CD4-positive, alpha-beta T cell treated with Interleukin-6 at 100 ng/mL for 8 hours (primary cell): ENCODE measurements around the gene GRWD1.
"Not testable (repeated sequence)": the region's sequence is repeated elsewhere in the genome, so short reads cannot be mapped to it uniquely, and the experiment has no call there.

Experiments used
- DNase-seq: peaks from one replicate; pipeline ENCODE4 v3.0.0-alpha.2; 2020; ENCODE audit warnings: mixed read lengths, low spot score

The GRWD1 gene

DNA sequence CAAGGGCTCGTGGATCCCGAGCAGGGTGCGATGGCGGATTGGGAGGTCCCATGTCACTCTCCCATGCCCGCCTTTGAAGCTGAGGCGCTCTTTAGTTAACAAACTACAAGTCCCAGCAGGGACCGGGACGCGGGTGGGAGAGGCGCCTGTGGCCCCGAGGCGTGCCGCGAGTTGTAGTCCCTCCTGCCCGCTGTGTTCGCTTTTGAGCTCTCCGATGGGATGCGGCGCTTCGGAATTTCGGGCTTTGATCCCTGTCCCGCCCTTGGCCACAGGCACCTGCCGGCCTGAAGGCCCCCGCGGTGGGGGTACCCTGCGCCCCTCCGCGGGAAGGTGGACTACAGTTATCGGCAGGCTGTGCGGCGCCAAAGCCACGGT lies 34.4 kb downstream of the GRWD1 start:
- DNase-seq, result peak; percentile 28

DNA sequence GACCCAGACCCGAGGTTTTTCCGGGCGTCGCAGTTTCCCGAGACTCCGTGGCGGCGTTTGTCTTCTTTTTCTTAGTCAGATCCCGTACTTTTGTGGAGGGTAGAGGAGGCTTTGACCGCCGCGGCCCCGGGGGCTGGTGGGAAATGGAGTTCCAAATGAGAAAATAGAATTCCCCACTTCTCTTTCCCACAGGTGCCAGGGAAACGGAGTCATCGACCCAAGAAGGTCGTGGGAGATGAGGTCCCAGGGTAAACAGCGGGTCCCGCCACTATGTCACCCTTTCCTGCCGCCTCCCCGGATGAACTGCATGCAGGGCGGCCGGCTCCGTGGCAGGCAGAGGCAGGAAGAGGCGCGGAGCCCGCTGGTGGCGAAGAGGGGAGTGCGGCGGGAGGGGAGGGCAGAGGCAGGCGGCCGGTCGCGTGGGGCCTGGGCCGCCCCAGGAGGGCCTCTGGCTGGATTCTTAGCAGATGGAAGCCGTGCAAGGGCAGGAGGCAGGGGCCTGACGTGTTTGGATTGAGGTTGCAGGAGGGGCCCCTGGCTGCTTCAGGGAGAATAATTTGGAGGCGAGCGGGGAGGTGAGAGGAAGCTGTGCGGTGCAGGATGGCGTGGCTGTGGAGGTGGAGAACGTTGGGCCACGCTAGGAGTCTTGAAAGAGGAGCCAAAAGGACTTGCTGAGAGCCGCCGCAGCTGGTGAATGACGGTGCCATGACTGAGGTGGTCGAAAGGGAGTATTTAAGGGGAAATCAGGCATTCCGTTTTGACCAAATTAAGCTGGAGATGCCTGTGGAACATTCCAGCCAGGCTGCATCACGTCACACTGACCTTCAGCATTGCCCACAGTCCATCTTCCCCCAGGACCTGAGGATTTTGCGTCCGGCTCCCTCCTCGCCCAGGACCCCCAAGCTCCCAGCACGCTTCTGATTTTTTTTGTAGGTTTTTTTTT lies 35.0 kb downstream of the GRWD1 start:
- peak; percentile 62 for DNase-seq

DNA sequence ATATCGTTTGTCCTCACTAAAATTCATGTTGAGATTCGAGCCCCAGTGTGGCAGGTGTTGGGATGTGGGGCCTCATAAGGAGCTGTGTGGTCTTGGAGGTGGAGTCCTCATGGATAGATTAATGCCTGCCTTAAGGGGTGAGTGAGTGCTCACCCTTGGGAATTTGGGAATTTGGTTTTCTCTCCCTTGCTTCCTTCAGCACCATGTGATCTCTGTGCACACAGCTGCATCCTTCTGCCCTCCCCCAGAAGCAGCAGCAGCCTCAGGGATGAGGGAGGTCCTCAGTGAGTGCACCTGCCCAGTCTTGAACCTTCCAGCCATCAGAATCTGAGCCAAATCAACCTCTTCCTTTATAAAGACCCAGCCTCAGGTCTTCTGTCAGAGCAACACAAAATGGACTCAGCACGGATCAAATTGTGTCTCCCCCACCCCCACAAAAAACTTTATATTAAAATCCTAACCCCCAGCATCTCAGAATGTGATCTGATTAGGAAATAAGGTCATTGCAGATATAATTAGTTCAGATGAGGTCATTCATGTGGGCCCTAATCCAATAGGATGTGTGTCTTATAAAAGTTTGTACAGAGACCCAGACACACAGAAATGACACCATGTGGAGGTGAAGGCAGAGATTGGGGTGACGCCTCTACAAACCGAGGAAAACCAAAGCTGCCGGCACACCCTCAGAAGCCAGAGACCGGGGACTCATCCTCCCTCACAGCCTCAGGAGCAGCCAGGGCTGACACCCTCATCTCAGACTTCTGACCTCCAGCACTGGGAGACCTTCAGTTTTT lies 36.3 kb downstream of the GRWD1 start:
- no peak for DNase-seq

DNA sequence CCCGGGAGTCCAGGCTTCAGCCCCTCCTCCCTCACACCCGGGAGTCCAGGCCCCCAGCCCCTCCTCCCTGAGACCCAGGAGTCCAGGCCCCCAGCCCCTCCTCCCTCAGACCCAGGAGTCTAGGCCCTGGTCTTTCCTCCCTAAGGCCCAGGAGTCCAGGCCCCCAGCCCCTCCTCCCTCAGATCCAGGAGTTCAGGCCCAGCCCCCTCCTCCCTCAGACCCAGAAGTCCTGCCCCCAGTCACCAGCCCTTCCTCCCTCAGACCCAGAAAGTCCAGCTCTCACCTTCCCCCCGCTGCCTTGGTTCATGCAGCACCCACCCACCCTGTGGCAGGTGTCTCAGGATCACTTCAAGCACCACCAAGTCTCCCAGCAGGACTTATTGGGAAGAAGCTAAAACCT lies 37.5 kb downstream of the GRWD1 start:
- DNase-seq, result no peak

DNA sequence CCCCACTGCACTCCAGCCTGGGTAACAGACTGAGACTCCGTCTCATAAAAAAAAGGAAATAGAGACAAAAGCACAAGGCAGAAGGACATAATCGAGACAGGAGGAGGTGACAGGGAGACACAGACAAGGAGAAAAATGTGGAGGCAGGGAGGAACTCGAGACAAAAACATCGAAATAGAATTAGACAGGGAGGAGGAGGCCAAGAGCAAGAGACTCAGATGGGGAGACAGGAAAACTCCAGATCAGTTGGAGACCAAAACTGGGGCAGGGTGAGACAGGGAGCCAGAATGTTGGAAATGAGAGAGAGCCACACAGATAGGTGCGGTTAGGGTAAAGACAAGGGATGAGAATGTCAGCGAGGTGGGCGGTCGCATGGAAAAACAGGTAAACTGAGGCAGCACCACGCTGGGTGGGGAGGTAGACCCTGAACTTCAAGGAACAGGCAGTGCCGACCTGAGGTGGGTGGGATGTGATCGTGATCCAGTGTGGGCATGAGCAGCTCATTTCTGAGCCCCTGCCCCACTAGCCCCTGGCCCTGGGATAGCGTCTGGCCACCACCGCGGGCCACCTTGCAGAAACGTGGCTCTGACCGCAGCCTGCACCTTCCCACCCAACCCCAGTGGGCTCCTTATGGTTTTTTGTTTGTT lies 38.6 kb downstream of the GRWD1 start:
- DNase-seq, result no peak

DNA sequence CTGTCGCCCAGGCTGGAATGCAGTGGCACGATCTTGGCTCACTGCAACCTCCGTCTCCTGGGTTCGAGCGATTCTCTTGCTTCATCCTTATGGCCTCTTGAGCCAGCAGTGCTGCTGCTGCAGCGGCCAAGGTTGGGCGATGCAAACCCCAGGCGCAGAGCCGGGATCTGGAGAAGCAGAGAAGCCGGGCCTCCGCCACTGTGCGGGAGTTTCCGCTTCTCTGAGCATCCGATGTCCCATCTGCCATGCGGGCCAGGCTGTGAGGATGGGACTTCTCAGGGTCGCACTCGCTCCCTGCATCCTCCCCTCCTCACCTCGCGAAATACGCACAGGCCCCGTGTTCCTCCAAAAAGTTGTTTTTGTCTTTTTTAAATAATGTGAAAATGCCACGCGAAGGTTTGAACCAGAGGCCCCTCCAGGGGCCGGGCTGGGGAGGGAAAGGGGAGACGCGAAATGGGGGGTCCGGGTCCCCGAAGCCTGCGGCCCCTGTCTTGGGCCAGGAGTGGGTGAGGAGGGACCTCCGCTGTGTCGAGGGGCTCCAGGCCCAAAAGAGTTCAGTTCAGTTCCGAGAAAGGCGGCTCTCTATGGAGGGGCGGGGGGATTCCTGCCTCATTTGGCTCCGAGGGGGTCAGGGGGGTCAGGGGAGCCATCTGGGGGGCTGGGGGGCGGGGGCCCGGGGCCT lies 39.3 kb downstream of the GRWD1 start:
- no peak for DNase-seq

DNA sequence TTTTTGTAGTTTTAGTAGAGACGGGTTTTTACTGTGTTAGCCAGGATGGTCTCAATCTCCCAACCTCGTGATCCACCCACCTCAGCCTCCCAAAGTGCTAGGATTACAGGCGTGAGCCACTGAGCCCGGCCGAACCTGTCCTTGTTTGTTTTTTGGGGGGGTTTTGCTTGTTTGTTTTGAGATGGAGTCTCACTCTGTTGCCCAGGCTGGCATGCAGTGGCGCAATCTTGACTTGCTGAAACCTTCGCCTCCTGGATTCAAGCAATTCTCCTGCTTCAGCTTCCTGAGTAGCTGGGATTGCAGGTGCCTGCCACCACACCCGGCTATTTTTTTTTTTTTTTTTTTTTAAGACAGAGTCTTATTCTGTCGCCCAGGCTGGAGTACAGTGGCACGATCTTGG lies 40.9 kb downstream of the GRWD1 start:
- DNase-seq, result not testable (repeated sequence)

DNA sequence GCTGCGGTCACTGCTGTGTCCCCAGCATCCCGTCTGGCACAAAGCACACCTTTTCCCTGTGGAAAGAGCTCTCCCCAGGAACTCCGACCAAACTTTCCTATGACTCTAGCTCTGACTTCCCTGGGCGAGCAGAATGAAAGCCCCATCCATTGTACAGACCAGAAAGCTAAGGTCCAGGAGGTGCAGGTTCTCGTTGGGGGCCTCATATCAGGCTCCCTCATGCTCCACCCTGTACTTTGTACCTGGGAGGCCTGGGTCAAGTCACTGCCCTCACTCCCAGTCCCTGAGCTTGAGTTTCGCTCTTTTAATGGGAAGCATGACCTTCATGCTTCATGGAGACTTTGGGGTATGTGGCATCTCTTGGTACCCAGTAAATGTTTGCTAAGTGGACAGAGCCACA lies 41.8 kb downstream of the GRWD1 start:
- DNase-seq, result no peak

DNA sequence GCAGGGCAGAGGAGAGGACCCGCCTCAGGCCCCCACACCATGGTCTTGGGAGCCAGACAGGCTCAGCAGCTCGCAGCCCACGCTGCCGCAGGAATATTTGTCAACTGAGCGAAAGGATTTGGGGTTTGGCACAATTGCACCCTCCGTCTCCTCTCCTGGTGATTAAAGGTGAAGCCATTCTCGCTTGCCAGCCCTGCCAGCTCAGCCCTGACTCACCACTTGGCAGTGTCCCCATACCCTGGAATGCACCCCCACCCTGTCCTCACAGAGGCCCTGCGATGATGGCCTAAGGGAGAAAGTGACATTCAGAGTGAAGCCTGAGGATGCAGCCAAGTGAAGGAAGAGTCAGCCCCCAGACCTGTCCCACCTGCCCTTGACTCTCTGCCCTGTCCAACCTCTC lies 42.2 kb downstream of the GRWD1 start:
- no peak for DNase-seq

DNA sequence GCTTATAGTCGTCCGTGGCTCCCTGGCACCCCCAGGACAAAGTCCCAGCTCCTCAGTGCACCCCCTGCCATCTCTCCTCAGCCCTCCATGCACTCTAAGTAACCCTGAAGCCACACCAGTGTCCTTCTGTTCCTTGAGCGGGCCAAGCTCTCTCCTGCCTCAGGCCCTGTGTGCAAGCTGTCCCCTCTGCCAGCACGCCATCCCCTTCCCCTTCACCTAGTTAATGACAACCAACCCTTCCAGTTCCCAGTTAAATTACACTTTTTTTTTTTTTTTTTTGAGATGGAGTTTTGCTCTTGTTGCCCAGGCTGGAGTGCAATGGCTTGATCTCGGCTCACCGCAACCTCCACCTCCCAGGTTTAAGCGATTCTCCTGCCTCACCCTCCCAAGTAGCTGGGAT lies 42.7 kb downstream of the GRWD1 start:
- DNase-seq, result not testable (repeated sequence)

DNA sequence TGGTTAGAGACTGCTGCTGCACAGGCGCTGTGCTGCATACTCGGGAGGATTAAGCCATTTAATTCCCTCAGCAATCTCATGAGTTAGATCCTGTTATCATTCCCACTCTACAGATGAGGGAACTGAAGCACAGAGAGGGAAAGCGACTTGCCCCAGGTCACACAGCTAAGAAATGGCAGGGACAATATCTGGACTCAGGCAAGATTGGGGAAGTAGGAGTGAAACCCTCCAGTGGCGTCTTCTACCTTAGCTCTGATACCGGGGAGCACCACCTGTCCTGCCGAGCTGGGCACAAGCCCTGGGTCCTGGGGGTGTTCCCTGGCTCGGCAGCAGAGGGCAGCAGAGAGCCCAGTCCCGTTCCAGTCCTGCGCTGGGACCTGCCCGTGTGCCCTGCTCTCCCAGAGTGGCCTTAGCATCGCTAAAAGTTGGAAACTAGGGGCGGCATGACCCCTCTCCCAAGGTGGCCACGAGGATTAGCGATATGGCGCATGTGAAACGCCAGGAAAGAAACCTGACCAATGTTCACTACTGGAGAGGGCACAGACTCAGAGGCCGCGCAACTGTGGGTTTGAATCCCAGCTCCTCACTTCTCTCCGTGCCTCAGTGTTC lies 43.9 kb downstream of the GRWD1 start:
- DNase-seq, result peak; percentile 69

DNA sequence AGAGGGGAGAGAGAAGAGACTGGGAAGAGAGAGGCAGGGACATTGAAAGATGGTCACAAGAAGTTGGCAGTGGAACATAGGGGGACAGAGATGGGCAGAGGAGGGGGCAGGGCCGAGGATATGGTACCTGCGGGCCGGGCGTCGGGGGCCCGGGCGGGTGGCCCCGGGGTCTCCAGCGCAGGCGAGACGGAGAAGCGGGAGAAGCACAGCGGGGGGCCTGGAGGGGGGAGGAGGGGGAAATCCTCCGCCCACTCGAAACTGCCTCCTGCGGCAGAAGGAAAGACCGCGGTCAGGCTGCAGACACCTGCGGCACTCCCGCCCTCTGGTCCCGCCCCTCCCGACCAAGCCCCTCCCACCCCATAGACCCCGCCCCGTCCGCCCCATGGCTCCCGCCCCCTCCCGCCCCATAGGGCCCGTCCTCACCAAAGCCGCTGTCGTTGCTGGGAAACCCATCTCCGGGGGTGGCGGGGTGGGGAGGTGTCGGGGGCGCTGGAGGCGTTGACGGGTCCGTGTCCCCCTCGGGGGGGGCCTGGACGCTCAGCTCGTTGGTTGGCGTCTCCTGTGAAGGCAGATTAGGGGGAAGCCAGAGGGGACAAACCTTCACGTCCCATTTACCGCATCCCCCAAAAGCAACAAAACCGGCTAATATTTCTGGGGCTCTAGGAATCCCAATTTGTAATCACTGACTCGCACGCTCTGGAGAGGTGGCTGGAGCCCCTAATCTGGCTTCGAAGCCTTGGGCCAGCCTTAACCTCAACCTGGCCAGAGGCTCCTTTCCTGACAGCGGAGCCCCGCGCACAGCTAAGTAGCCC lies 45.4 kb downstream of the GRWD1 start:
- DNase-seq, result peak; percentile 60

DNA sequence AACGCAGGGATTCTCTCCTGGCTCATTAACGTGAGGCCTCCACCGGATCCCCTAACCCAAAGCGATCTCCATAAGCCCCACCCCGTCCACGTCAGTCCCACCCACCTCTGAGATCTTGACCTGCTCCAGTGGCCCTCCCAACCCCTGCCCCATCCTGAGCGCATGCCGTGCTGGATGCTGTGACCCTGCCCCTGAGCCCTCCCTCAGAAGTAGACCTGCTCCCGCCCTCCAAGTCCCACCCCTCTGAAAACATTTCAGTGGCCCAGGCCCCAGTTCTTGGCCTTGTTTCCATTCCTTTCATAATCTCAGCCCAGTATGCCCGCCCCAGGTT lies 46.0 kb downstream of the GRWD1 start:
- no peak for DNase-seq

DNA sequence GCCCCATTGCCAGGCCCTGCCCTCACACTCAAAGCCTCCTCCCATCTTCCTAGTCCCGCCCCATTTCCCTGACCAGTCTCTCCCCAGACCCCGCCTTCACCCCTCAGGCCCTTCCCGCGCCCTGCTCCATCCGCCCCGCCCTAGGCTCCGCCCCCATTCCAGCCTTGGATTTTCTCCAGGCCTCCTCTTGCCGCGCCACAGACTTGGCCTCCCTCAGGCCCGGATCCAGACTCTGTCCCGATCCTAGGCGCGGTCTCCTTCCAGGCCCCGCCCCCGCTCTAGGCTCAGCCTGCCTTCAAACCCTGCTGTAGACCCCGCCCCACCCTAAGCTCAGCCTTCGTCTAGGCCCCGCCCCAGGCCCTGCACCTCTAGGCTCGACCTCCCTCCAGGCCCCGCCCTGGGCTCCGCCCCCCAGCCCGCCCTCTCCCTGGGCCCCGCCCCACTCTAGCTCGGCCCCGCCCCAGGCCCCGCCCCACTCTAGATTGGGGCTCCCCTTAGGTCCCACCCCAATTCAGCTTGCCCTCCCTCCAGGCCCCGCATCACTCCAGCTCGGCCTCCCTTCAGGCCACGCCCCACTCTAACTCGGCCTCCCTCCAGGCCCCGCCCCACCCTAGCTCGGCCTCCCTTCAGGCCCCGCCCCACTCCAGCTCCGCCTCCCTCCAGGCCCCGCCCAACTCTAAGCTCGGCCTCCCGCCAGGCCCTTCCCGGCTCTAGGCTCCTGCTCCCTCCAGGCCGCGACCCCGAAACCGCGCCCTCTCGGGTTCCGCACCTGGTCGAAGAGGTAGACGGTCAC lies 47.3 kb downstream of the GRWD1 start:
- DNase-seq, result peak; percentile 80

DNA sequence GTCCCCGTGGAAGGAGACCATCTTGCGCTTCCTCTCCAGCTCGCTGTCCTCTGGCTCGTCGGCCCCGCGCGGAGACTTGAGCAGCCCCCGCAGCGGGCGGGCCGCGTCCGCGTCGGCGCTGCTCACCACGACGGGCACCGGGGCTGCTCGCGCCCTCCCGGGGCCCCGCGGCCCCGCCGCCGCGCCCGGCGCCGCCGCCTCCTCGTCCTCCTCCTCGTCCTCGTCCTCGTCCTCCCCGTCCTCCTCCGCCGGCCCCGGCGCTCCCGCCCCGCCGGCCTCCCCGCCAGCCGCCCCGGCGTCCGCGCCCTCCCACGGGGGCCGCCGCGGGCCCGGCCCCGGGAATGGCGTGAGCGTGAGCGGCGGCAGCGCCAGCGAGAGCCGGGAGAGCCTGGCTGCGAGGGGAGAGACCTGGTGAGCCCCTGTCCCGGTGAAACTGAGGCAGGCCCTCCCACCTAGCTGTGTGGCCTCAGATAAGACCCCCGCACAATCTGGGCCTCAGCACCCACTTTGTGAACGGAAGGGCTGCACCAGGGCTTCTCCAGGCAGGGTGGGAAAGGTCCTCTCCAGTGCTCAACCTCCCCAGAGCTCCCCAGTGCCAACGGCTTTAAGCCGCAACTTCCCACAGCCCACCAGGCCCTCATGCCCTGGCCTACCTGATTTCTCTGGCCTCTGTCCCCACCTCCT lies 48.1 kb downstream of the GRWD1 start:
- no peak for DNase-seq

DNA sequence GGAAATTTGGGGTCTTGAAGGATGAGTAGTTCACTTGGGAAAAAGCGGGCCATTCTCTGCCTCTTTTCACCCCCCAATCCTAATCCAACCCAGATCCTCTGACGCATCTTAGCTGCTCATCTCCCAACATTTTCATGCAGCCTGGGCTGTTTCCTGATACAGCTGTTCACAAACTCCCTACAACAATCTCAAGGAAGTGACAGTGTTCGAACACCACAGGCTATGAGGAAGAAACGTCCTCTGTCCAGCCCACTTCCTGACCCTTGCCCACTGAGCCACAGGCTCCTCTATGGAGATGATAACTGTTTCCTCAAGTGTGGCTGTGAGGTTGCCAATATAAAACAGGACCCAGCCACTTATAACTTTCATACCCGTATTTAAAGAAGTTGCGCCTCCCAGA lies 49.6 kb downstream of the GRWD1 start:
- no peak for DNase-seq

DNA sequence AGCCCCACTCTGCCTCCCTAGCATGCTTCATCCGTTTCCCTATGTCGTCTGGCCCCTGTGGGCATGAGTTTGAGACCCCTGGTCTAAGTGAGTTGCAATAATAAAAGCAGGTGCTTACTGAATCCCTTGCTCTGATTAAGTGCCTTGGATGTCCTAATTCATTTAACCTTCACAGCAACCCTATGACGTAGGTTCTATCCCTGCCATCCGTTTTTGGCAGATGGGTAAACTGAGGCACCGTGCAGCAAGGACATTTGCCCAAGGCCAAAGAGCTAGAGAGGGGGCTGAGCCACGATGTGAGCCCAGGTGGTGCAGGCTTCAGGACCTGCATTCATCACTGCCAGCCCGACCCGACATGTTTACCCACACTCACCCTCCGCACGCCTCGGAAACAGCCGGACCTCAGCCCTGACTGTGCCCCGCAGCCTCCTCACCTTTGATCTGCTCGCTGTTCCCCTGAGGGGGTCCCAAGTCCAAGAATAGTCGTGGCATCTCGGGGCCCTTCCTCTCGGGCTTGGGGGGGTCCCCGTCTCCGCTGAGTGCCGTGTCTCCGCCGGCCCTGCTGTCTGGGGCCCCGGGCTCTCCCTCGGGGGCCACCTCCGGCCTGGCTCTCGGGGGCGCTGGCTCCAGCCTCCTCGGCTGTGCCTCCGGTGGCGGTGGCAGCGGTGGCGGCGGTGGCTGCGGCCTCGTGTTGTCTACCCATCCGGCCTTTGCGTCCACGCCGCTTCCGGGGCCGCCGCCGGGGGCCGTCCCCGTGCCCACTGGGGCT lies 51.4 kb downstream of the GRWD1 start:
- DNase-seq, result no peak

DNA sequence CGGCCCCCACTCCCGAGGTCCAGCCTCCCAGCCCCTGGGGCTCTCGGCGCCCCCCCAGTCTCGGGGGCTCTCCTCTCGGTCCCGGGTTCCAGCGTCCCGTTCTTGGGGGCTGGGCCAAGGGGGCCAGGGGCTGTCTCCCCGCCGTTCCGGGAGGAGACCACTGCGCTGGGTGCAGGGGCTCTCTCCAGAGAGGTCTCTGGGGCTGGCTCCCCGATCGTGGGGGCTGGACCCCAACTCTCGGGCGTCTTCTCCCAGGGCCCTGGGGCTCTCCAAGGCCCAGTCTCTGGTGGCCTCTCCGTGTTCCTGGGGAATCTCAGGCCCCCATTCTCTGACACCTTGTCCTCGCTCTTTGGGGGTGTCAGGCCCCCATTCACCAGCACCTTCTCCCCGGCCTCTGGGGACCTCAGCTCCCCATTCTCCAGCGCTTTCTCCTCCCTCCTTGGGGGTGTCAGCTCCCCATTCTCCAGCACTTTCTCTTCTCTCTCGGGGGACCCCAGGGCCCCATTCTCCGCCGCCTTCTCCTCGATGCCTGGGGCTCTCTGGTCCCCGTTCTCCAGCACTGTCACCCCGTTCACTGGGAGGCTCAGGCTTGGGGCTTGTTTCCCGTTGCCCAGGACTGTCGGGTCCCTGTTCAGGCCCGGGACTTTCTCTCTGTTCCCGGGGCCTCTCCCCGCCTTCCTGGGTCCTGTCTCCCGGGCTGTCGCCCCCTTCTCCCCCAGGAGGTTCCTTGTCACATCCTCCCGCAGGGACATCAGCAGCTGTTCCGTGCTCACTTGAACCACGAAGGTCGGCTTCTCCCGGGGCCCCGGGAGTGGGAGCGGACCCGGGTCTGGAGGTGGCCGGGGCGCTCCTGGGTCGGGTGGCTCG lies 52.2 kb downstream of the GRWD1 start:
- DNase-seq, result no peak
